Sigmoid colon (tissue), 7 donors: ENCODE measurements around the gene GLA. TPM values are rescaled to one million over a fixed set of nuclear protein-coding genes. Genes with fewer than 3 reads are reported as not detected.

ENCODE experiments used
- DNase-seq: peaks from one replicate; pipeline ENCODE4 v3.0.0-alpha.2; 2019
- H3K27ac ChIP-seq, 4 donors: fragments of 200-600 bp; sonication (generic); one replicate each; pipeline ENCODE4 v1.5.1; 2016 to 2019; ENCODE audit warnings: mild to moderate bottlenecking in 1 of 4
- H3K27me3 ChIP-seq, 3 donors: fragments of 200-600 bp; sonication (generic); one replicate each; pipeline ENCODE4 v1.5.1; 2019; ENCODE audit warnings: mild to moderate bottlenecking in 1 of 3
- H3K36me3 ChIP-seq, 4 donors: fragments of 200-600 bp; sonication (generic); one replicate each; pipeline ENCODE4 v1.5.1; 2016 to 2019
- H3K4me1 ChIP-seq, 4 donors: fragments of 200-600 bp; sonication (generic); one replicate each; pipeline ENCODE4 v1.5.1; 2017 to 2019
- H3K4me3 ChIP-seq, 4 donors: fragments of 200-600 bp; sonication (generic); one replicate each; pipeline ENCODE4 v1.5.1; 2017 to 2019; ENCODE audit warnings: mild to moderate bottlenecking in 2 of 4, moderate library complexity in 1 of 4
- H3K9me3 ChIP-seq, 4 donors: fragments of 200-600 bp in 3 of 4; sonication (generic) in 3 of 4; one replicate each; pipeline versions ENCODE4 v1.5.1 to v1.6.1; 2013 to 2019
- EP300 ChIP-seq, 4 donors: sonication (generic); formaldehyde crosslinking; IDR thresholded peaks; one replicate each; pipeline ENCODE4 v1.6.1; 2017; ENCODE audit warnings: antibody characterized with exemption in 4 of 4
- POLR2A ChIP-seq, 2 donors: fragments of 450-650 bp; IDR thresholded peaks; one replicate each; pipeline ENCODE4 v1.6.1; 2016; ENCODE audit warnings: antibody characterized with exemption in 2 of 2, mild to moderate bottlenecking in 2 of 2, moderate library complexity in 2 of 2
- POLR2AphosphoS5 ChIP-seq, 4 donors: sonication (generic); formaldehyde crosslinking; IDR thresholded peaks; one replicate each; pipeline ENCODE4 v1.6.1; 2017; ENCODE audit warnings: antibody characterized with exemption in 4 of 4
- WGBS, 2 donors: extraction: QIAGEN DNeasy Blood & Tissue Kit; methylation state at CpG; one replicate each; pipeline ENCODE4 v1.1.7; 2013; 5-methylcytosine and 5-hydroxymethylcytosine counted together
- intact Hi-C: fragments of 100-400 bp; cut with DNase I; formaldehyde crosslinking; loops from one replicate; pipeline ENCODE4 v1.15.1; 2023
- polyA plus RNA-seq, 3 donors: library from polyadenylated mRNA; stranded (reverse); fragments of 200-250 nt; gene quantifications; one replicate each; pipeline ENCODE4 v1.2.3, GENCODE V29; 2013
- total RNA-seq, 4 donors: library from RNA; depleted of rRNA; stranded (reverse); fragments of >200 nt; gene quantifications; one replicate each; pipeline ENCODE4 v1.1.0, GENCODE V29; 2016
- TF ChIP-seq, protein P1 (sequence below), 4 experiments: fragments of 450-650 bp in 3 of 4; fragments of 200-600 bp in 1 of 4; IDR thresholded peaks; one replicate each; pipeline ENCODE4 v1.5.1; 2016 to 2019; ENCODE audit warnings: antibody characterized with exemption in 4 of 4, mild to moderate bottlenecking in 3 of 4, moderate library complexity in 2 of 4
- donor health status: healthy with polysubstance abuse.
- donor health status: Bipolar disorder and iron deficiency.
- donor health status: healthy.

GLA gene
- total and polyA plus RNA-seq, 7 donors, result 6.0 to 24.0 (median 14.1) TPM

DNA sequence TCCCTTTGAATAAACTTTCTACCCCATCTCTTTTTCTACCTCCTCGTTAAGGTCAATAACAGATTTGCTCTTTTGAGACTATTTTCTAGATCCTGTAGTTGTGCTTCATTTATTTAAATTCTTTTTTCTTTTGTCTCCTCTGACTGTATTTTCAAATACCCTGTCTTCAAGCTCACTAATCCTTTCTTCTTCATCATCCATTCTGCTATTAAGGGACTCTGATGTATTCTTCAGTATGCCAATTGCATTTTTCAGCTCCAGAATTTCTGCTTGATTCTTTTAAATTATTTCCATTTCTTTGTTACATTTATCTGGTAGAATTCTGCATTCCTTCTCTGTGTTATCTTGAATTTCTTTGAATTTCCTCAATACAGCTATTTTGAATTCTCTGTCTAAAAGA, 41.6 kb upstream of the GLA start:
- WGBS, 2 donors, result 93 to 100% methylated on average over 1 of the region's 1 CpG
- TF ChIP-seq, protein P1, sequence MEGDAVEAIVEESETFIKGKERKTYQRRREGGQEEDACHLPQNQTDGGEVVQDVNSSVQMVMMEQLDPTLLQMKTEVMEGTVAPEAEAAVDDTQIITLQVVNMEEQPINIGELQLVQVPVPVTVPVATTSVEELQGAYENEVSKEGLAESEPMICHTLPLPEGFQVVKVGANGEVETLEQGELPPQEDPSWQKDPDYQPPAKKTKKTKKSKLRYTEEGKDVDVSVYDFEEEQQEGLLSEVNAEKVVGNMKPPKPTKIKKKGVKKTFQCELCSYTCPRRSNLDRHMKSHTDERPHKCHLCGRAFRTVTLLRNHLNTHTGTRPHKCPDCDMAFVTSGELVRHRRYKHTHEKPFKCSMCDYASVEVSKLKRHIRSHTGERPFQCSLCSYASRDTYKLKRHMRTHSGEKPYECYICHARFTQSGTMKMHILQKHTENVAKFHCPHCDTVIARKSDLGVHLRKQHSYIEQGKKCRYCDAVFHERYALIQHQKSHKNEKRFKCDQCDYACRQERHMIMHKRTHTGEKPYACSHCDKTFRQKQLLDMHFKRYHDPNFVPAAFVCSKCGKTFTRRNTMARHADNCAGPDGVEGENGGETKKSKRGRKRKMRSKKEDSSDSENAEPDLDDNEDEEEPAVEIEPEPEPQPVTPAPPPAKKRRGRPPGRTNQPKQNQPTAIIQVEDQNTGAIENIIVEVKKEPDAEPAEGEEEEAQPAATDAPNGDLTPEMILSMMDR (IDR thresholded peaks at IDR 0.05), result no peak
- TF ChIP-seq POLR2AphosphoS5 (IDR thresholded peaks at IDR 0.05) (no peak), EP300 (IDR thresholded peaks at IDR 0.05) (no peak), POLR2A (IDR thresholded peaks at IDR 0.05) (no peak)
- Histone ChIP-seq H3K36me3 (peaks cover 0 to 5% (median 0%) of the 10 kb centered on the region in 4 donors), H3K27me3 (no peaks in the 10 kb centered on the region), H3K4me1 (peaks cover 0 to 7% (median 0%) of the 10 kb centered on the region in 4 donors), H3K4me3 (no peak overlapping the region), H3K27ac (no peak overlapping the region), H3K9me3 (no peaks in the 10 kb centered on the region)
- no peak for DNase-seq
- intact Hi-C loops, result no loop called here

GRCh38 chrX:101442085-101442484, 34.4 kb upstream of the GLA start:
- TF ChIP-seq, protein P1 (IDR thresholded peaks at IDR 0.05), result no peak
- TF ChIP-seq POLR2A (IDR thresholded peaks at IDR 0.05), result no peak
- no peak for TF ChIP-seq EP300 (IDR thresholded peaks at IDR 0.05)
- TF ChIP-seq POLR2AphosphoS5 (IDR thresholded peaks at IDR 0.05), result no peak
- WGBS, 2 donors, result 86 to 88% methylated on average over 2 of the region's 2 CpGs
- no peaks in the 10 kb centered on the region for H3K9me3 ChIP-seq
- no peak overlapping the region for H3K27ac ChIP-seq
- no peak for DNase-seq
- no peaks in the 10 kb centered on the region for H3K27me3 ChIP-seq
- intact Hi-C loops, result no loop called here
- no peaks in the 10 kb centered on the region for H3K4me1 ChIP-seq
- no peak overlapping the region for H3K4me3 ChIP-seq
- peaks cover 0 to 30% (median 4%) of the 10 kb centered on the region in 4 donors for H3K36me3 ChIP-seq

GRCh38 chrX:101430457-101431078, 22.8 kb upstream of the GLA start:
- Histone ChIP-seq H3K4me3 (no peak overlapping the region), H3K27ac (no peak overlapping the region), H3K36me3 (peaks cover 0 to 20% (median 0%) of the 10 kb centered on the region in 4 donors), H3K9me3 (no peaks in the 10 kb centered on the region), H3K27me3 (no peaks in the 10 kb centered on the region), H3K4me1 (no peaks in the 10 kb centered on the region)
- DNase-seq, result no peak
- TF ChIP-seq, protein P1 (IDR thresholded peaks at IDR 0.05), result no peak
- TF ChIP-seq POLR2A (IDR thresholded peaks at IDR 0.05), result no peak
- no peak for TF ChIP-seq EP300 (IDR thresholded peaks at IDR 0.05)
- no peak for TF ChIP-seq POLR2AphosphoS5 (IDR thresholded peaks at IDR 0.05)
- 60 to 83% methylated on average over 2 of the region's 2 CpGs for WGBS, 2 donors
- intact Hi-C loops, result no loop called here

DNA sequence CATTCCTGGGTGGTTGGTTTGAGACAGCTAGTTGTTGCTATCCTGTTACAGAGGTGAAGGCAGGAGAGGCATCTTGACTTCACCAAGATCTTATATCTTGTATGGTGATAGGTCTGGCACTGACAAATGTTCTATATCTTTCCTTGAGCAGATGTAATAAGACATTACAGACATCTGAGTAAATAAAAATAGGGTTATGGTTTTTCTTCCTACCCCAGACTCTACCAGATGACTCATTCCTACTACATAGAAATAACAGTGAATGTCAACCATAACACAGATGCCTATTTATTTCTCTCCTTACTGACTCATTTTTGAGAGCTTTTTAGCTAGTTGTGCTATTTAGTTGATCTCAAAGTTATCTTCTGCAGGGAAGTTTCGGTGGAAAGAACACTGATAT, 22.2 kb upstream of the GLA start:
- Histone ChIP-seq H3K36me3 (peaks cover 0 to 20% (median 0%) of the 10 kb centered on the region in 4 donors), H3K4me1 (no peaks in the 10 kb centered on the region), H3K9me3 (no peaks in the 10 kb centered on the region), H3K27ac (no peak overlapping the region), H3K4me3 (no peak overlapping the region), H3K27me3 (no peaks in the 10 kb centered on the region)
- WGBS, 2 donors, result 74 to 82% methylated on average over 1 of the region's 1 CpG
- no peak for DNase-seq
- intact Hi-C loops, result no loop called here
- no peak for TF ChIP-seq EP300 (IDR thresholded peaks at IDR 0.05)
- no peak for TF ChIP-seq POLR2AphosphoS5 (IDR thresholded peaks at IDR 0.05)
- TF ChIP-seq, protein P1 (IDR thresholded peaks at IDR 0.05), result no peak
- TF ChIP-seq POLR2A (IDR thresholded peaks at IDR 0.05), result no peak

DNA sequence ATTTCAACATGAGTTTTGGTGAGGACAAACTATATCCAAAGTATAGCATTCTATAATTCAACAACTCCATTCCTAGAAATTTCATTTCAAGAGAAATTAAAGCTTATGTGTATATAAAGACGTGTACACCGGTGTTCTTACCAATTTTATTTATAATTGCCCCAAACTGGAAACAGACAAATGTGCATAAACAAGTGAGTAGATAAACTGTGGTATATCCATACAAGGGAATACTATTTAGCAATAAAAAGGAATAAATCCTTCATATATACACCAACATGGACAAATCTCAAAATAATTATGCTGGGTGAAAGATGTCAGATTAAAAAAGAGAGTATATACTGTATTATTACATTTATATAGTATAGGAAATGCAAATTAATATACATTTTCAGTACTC, 20.2 kb upstream of the GLA start:
- Histone ChIP-seq H3K36me3 (peaks cover 0 to 28% (median 0%) of the 10 kb centered on the region in 4 donors), H3K27me3 (no peaks in the 10 kb centered on the region), H3K4me3 (no peak overlapping the region), H3K27ac (no peak overlapping the region), H3K4me1 (no peaks in the 10 kb centered on the region), H3K9me3 (no peaks in the 10 kb centered on the region)
- intact Hi-C loops, result no loop called here
- no peak for DNase-seq
- TF ChIP-seq POLR2A (IDR thresholded peaks at IDR 0.05) (no peak), EP300 (IDR thresholded peaks at IDR 0.05) (no peak), POLR2AphosphoS5 (IDR thresholded peaks at IDR 0.05) (no peak)
- TF ChIP-seq, protein P1 (IDR thresholded peaks at IDR 0.05), result no peak
- 97 to 98% methylated on average over 2 of the region's 2 CpGs for WGBS, 2 donors
